ENCODE results near the gene MAP3K21. TPM values are rescaled to one million over a fixed set of nuclear protein-coding genes. Genes with fewer than 3 reads are reported as not detected.

MAP3K21 gene
- total RNA-seq, 1 donor from 2014 or later, result 5.4 TPM

DNA sequence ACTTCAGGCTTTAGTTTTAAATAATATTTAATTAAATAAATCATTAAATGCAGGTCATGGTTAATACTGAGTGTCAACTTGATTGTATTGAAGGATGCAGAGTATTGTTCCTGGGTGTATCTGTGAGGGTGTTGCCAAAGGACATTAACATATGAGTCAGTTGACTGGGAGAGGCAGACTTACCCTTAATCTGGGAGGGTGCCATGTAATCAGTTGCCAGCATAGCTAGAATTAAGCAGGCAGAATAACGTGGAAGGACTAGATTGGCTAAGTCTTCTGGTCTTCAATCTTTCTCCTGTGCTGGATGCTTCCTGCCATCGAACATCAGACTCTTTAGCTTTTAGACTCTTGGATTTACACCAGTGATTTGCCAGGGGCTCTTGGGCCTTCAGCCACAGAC lies 85.3 kb downstream of the MAP3K21 start:
- Histone ChIP-seq H3K9ac (no peak overlapping the region), H2AFZ (replicated peaks) (no peak overlapping the region), H3K4me3 (no peak overlapping the region), H3K4me1 (no peaks in the 10 kb centered on the region), H3K9me3 (ENCODE audit: low read depth) (peaks cover 3% of the 10 kb centered on the region), H3K36me3 (no peaks in the 10 kb centered on the region), H3K4me2 (no peak overlapping the region), H4K20me1 (ENCODE audit: low read depth) (no peaks in the 10 kb centered on the region), H3K27ac (no peak overlapping the region), H3K27me3 (no peaks in the 10 kb centered on the region), H3F3A (ENCODE audit: low read depth) (no peaks in the 10 kb centered on the region), H3K79me2 (ENCODE audit: low read depth) (no peaks in the 10 kb centered on the region)
- TF ChIP-seq EZH2 (IDR thresholded peaks at IDR 0.05) (no peak), EZH2phosphoT487 (IDR thresholded peaks at IDR 0.05) (no peak)
- TF ChIP-seq, protein P1, sequence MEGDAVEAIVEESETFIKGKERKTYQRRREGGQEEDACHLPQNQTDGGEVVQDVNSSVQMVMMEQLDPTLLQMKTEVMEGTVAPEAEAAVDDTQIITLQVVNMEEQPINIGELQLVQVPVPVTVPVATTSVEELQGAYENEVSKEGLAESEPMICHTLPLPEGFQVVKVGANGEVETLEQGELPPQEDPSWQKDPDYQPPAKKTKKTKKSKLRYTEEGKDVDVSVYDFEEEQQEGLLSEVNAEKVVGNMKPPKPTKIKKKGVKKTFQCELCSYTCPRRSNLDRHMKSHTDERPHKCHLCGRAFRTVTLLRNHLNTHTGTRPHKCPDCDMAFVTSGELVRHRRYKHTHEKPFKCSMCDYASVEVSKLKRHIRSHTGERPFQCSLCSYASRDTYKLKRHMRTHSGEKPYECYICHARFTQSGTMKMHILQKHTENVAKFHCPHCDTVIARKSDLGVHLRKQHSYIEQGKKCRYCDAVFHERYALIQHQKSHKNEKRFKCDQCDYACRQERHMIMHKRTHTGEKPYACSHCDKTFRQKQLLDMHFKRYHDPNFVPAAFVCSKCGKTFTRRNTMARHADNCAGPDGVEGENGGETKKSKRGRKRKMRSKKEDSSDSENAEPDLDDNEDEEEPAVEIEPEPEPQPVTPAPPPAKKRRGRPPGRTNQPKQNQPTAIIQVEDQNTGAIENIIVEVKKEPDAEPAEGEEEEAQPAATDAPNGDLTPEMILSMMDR (IDR thresholded peaks at IDR 0.05), result no peak
- Mint-ChIP-seq H3K27me3 (ENCODE audit: insufficient read depth, low read depth) (no peaks in the 10 kb centered on the region), H3K4me3 (no peak overlapping the region), H3K9me3 (peaks cover 9% of the 10 kb centered on the region), H3K4me1 (no peaks in the 10 kb centered on the region), H3K27ac (no peak overlapping the region), H3K36me3 (no peaks in the 10 kb centered on the region)
- no peak for DNase-seq (ENCODE audit: low spot score)

DNA sequence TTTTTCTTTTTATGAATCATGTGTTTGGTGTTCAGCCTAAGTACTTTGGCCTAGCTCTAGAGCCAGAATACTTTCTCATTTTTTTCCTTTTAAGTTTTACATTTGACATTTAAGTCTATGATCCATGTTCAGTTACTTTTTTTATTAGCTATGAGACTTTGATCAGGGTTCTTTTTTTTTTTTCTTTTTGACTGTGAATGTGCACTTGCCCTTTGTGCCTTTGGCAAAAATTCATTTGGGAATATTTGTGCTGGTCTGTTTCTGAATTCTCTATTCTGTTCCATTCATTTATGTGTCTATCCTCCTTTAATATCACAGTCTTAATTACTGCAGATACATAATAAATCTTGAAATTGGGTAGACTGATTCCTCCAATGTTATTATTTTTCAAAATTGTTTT lies 93.8 kb downstream of the MAP3K21 start:
- Histone ChIP-seq H3K4me3 (no peak overlapping the region), H3K4me1 (no peaks in the 10 kb centered on the region), H3K36me3 (peaks cover 5% of the 10 kb centered on the region), H3K4me2 (no peak overlapping the region), H3K9ac (no peak overlapping the region), H3K9me3 (ENCODE audit: low read depth) (no peaks in the 10 kb centered on the region), H3K79me2 (ENCODE audit: low read depth) (no peaks in the 10 kb centered on the region), H3K27me3 (no peaks in the 10 kb centered on the region), H2AFZ (replicated peaks) (no peak overlapping the region), H3K27ac (no peak overlapping the region), H3F3A (ENCODE audit: low read depth) (no peaks in the 10 kb centered on the region), H4K20me1 (ENCODE audit: low read depth) (no peaks in the 10 kb centered on the region)
- Mint-ChIP-seq H3K27me3 (ENCODE audit: insufficient read depth, low read depth) (no peaks in the 10 kb centered on the region), H3K4me3 (no peak overlapping the region), H3K9me3 (no peaks in the 10 kb centered on the region), H3K36me3 (no peaks in the 10 kb centered on the region), H3K4me1 (no peaks in the 10 kb centered on the region), H3K27ac (no peak overlapping the region)
- no peak for TF ChIP-seq EZH2 (IDR thresholded peaks at IDR 0.05)
- no peak for DNase-seq (ENCODE audit: low spot score)

DNA sequence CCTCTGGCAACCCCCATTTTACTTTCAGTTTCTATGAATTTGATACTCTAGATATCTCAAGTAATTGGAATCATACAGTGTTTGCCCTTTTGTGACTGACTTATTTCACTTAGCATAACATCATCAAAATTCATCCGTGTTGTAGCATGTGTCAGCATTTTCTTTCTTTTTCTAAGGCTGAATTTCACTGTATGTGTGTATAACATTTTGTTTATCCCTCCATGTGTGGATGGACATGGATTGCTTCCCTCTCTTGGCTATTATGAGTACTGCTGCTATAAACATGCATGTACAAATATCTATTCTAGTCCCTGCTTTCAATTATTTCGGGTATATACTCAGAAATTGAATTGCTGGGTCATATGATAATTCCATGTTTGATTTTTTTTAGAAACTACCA lies 97.3 kb downstream of the MAP3K21 start:
- H3K79me2 ChIP-seq (ENCODE audit: low read depth), result no peaks in the 10 kb centered on the region
- no peak overlapping the region for H3K27ac Mint-ChIP-seq
- no peaks in the 10 kb centered on the region for H3F3A ChIP-seq (ENCODE audit: low read depth)
- no peaks in the 10 kb centered on the region for H3K4me1 ChIP-seq
- peaks cover 5% of the 10 kb centered on the region for H3K36me3 ChIP-seq
- no peaks in the 10 kb centered on the region for H3K4me1 Mint-ChIP-seq
- no peak overlapping the region for H3K4me3 Mint-ChIP-seq
- no peak overlapping the region for H3K4me3 ChIP-seq
- TF ChIP-seq EZH2 (IDR thresholded peaks at IDR 0.05) (no peak), EZH2phosphoT487 (IDR thresholded peaks at IDR 0.05) (no peak)
- TF ChIP-seq, protein P1 (IDR thresholded peaks at IDR 0.05), result no peak
- no peak overlapping the region for H2AFZ ChIP-seq (replicated peaks)
- H3K27ac ChIP-seq, result no peak overlapping the region
- no peaks in the 10 kb centered on the region for H3K9me3 Mint-ChIP-seq
- H4K20me1 ChIP-seq (ENCODE audit: low read depth), result no peaks in the 10 kb centered on the region
- H3K9ac ChIP-seq, result no peak overlapping the region
- no peak for DNase-seq (ENCODE audit: low spot score)
- no peak overlapping the region for H3K4me2 ChIP-seq
- H3K27me3 Mint-ChIP-seq (ENCODE audit: insufficient read depth, low read depth), result no peaks in the 10 kb centered on the region
- H3K9me3 ChIP-seq (ENCODE audit: low read depth), result no peaks in the 10 kb centered on the region
- no peaks in the 10 kb centered on the region for H3K36me3 Mint-ChIP-seq
- no peaks in the 10 kb centered on the region for H3K27me3 ChIP-seq

DNA sequence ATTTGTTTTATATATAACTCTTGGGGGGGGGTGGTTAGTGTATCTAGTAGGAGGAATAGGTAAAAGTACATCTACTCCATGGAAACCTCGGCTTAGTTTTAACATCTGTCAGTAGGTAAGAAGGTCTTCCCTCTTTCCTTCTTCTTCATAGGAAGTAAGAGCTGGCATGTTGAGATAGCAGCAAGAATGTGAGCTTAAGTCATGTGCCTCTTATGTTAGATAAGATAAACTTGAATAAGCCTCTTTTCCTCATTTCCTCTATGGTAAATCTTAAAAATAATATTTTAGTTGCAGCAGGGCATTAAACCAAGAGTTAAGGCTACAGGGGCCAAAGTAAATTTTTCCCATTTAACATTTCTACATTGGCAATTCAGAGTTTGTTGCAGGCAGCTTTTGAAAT lies 100.4 kb downstream of the MAP3K21 start:
- no peaks in the 10 kb centered on the region for H3K79me2 ChIP-seq (ENCODE audit: low read depth)
- H3K36me3 ChIP-seq, result no peaks in the 10 kb centered on the region
- no peak overlapping the region for H3K4me2 ChIP-seq
- H3K9ac ChIP-seq, result no peak overlapping the region
- Mint-ChIP-seq H3K9me3 (no peaks in the 10 kb centered on the region), H3K27me3 (ENCODE audit: insufficient read depth, low read depth) (no peaks in the 10 kb centered on the region), H3K27ac (no peak overlapping the region), H3K4me1 (no peaks in the 10 kb centered on the region), H3K36me3 (no peaks in the 10 kb centered on the region), H3K4me3 (no peak overlapping the region)
- TF ChIP-seq, protein P1 (IDR thresholded peaks at IDR 0.05), result no peak
- TF ChIP-seq EZH2phosphoT487 (IDR thresholded peaks at IDR 0.05) (no peak), EZH2 (IDR thresholded peaks at IDR 0.05) (no peak)
- H3K9me3 ChIP-seq (ENCODE audit: low read depth), result no peaks in the 10 kb centered on the region
- no peaks in the 10 kb centered on the region for H3K4me1 ChIP-seq
- no peak overlapping the region for H2AFZ ChIP-seq (replicated peaks)
- H4K20me1 ChIP-seq (ENCODE audit: low read depth), result no peaks in the 10 kb centered on the region
- no peak overlapping the region for H3K4me3 ChIP-seq
- no peaks in the 10 kb centered on the region for H3F3A ChIP-seq (ENCODE audit: low read depth)
- no peaks in the 10 kb centered on the region for H3K27me3 ChIP-seq
- H3K27ac ChIP-seq, result no peak overlapping the region
- no peak for DNase-seq (ENCODE audit: low spot score)
